Thyroid gland (tissue), 4 donors: Measurements from ENCODE around the gene PRKRA. TPM values are rescaled to one million over a fixed set of nuclear protein-coding genes. Genes with fewer than 3 reads are reported as not detected.
A peak's percentile ranks its signal among the peaks of the same experiment; 100 is the strongest.

Experiments
- DNase-seq, 2 donors: peaks; one replicate each; pipeline ENCODE4 v3.0.0-alpha.2; 2019
- H3K27ac ChIP-seq, 3 donors: fragments of 200-600 bp; sonication (generic); 1 replicate in 2 of 3; 2 replicates in 1 of 3; pipeline ENCODE4 v1.5.1; 2016 to 2019; ENCODE audit warnings: mild to moderate bottlenecking in 1 of 3, moderate library complexity in 1 of 3
- H3K27me3 ChIP-seq: fragments of 200-600 bp; sonication (generic); one replicate; pipeline ENCODE4 v1.5.1; 2019
- H3K36me3 ChIP-seq, 2 donors: fragments of 200-600 bp; sonication (generic); one replicate each; pipeline ENCODE4 v1.5.1; 2016 to 2019
- H3K4me1 ChIP-seq, 2 donors: fragments of 200-600 bp; sonication (generic); one replicate each; pipeline ENCODE4 v1.5.1; 2017 to 2019
- H3K4me3 ChIP-seq, 3 donors: fragments of 200-600 bp; sonication (generic); replicated peaks in 1 of 3; 1 replicate in 2 of 3; 2 replicates in 1 of 3; pipeline ENCODE4 v1.5.1; 2016; ENCODE audit warnings: mild to moderate bottlenecking in 1 of 3
- H3K9me3 ChIP-seq: fragments of 200-600 bp; sonication (generic); one replicate; pipeline ENCODE4 v1.5.1; 2017
- CTCF ChIP-seq, 6 experiments: fragments of 200-600 bp in 3 of 6; fragments of 450-650 bp in 3 of 6; sonication (generic) in 3 of 6; IDR thresholded peaks; one replicate each; pipeline ENCODE4 v1.5.1; 2016 to 2019; ENCODE audit warnings: antibody characterized with exemption in 6 of 6, mild to moderate bottlenecking in 2 of 6, inconsistent platforms in 1 of 6, moderate library complexity in 1 of 6
- POLR2A ChIP-seq, 2 donors: fragments of 450-650 bp; IDR thresholded peaks; one replicate each; pipeline ENCODE4 v1.6.1; 2017; ENCODE audit warnings: antibody characterized with exemption in 2 of 2, mild to moderate bottlenecking in 2 of 2, moderate library complexity in 1 of 2
- WGBS, 2 donors: methylation state at CpG; one replicate each; pipeline ENCODE4 v1.1.5; 2017; 5-methylcytosine and 5-hydroxymethylcytosine counted together
- intact Hi-C: fragments of 100-400 bp; cut with DNase I; formaldehyde crosslinking; loops from one replicate; pipeline ENCODE4 v1.15.1; 2023
- total RNA-seq, 4 donors: library from RNA; depleted of rRNA; stranded (reverse); fragments of >200 nt; gene quantifications; one replicate each; pipeline ENCODE4 v1.2.3, GENCODE V29; 2016

PRKRA gene
- 10 to 100 TPM; 54.9 to 72.2 (median 64.8) TPM for total RNA-seq

GRCh38 chr2:178450774-178451525 is at the start of gene PRKRA, which contains the start of gene PJVK:
TSS of gene PRKRA (minus strand) at chr2:178451175. CDS start at chr2:178451030, 145 bp downstream.
TSS of gene PJVK (plus strand) at chr2:178451378. CDS start at chr2:178453410, 2,032 bp downstream.
- 1% methylated on average over 22 to 40 of the region's 76 CpGs for WGBS, 2 donors
- peak within 1 kb of the TSS; percentile 75 to 81 (median 81) for H3K4me3 ChIP-seq

GRCh38 chr2:178499640-178500039 is 48.7 kb upstream of the PRKRA start:
- Histone ChIP-seq H3K4me3 (no peak overlapping the region), H3K36me3 (peaks cover 44 to 73% of the 10 kb centered on the region in 2 donors), H3K27ac (no peak overlapping the region), H3K27me3 (no peaks in the 10 kb centered on the region), H3K4me1 (no peaks in the 10 kb centered on the region), H3K9me3 (no peaks in the 10 kb centered on the region)
- TF ChIP-seq POLR2A (IDR thresholded peaks at IDR 0.05) (no peak), CTCF (IDR thresholded peaks at IDR 0.05) (no peak)
- intact Hi-C loops: no loop called here
- WGBS, 2 donors: 97 to 99% methylated on average over 3 of the region's 3 CpGs
- DNase-seq: no peak

More at GRCh38 chr2:178450774-178451525, at the start of gene PRKRA, which contains the start of gene PJVK:
- Histone ChIP-seq H3K27me3 (no peaks in the 10 kb centered on the region), H3K27ac (peak within 1 kb of the TSS; percentile 96 to 99 (median 96)), H3K36me3 (no peaks in the 10 kb centered on the region), H3K4me1 (peaks cover 11 to 20% of the 10 kb centered on the region in 2 donors), H3K9me3 (no peaks in the 10 kb centered on the region)
- DNase-seq: peak; percentile 97
- TF ChIP-seq CTCF (IDR thresholded peaks at IDR 0.05) (no peak), POLR2A (IDR thresholded peaks at IDR 0.05) (peak; percentile 82 to 95)
- intact Hi-C loops: no loop called here

- Histone ChIP-seq H3K36me3 (peaks cover 53 to 74% of the 10 kb centered on the region in 2 donors), H3K27me3 (no peaks in the 10 kb centered on the region), H3K4me3 (no peak overlapping the region), H3K27ac (no peak overlapping the region), H3K9me3 (no peaks in the 10 kb centered on the region), H3K4me1 (no peaks in the 10 kb centered on the region)
- DNase-seq: no peak
- intact Hi-C loops: no loop called here
- no peak for TF ChIP-seq CTCF (IDR thresholded peaks at IDR 0.05)
- TF ChIP-seq POLR2A (IDR thresholded peaks at IDR 0.05): no peak
Observed at GRCh38 chr2:178498137-178498536, 47.2 kb upstream of the PRKRA start.

GRCh38 chr2:178496049-178496448 is 45.1 kb upstream of the PRKRA start:
- Histone ChIP-seq H3K36me3 (peaks cover 54 to 62% of the 10 kb centered on the region in 2 donors), H3K4me3 (no peak overlapping the region), H3K27ac (no peak overlapping the region), H3K4me1 (no peaks in the 10 kb centered on the region), H3K27me3 (no peaks in the 10 kb centered on the region), H3K9me3 (no peaks in the 10 kb centered on the region)
- WGBS, 2 donors: 81 to 91% methylated on average over 4 of the region's 4 CpGs
- intact Hi-C loops: no loop called here
- DNase-seq: no peak
- no peak for TF ChIP-seq CTCF (IDR thresholded peaks at IDR 0.05)
- TF ChIP-seq POLR2A (IDR thresholded peaks at IDR 0.05): no peak

- no peak for DNase-seq
- TF ChIP-seq CTCF (IDR thresholded peaks at IDR 0.05) (no peak), POLR2A (IDR thresholded peaks at IDR 0.05) (no peak)
- intact Hi-C loops: no loop called here
- Histone ChIP-seq H3K27ac (no peak overlapping the region), H3K4me1 (no peaks in the 10 kb centered on the region), H3K36me3 (peaks cover 37 to 40% of the 10 kb centered on the region in 2 donors), H3K4me3 (no peak overlapping the region), H3K27me3 (no peaks in the 10 kb centered on the region), H3K9me3 (no peaks in the 10 kb centered on the region)
- 89 to 94% methylated on average over 6 of the region's 6 CpGs for WGBS, 2 donors
Observed at GRCh38 chr2:178491612-178492011, 40.6 kb upstream of the PRKRA start.
